Adrenal gland (tissue), 12 donors: Measurements from ENCODE around the gene ITPRIP. TPM values are rescaled to one million over a fixed set of nuclear protein-coding genes. Genes with fewer than 3 reads are reported as not detected.
A peak's percentile ranks its signal among the peaks of the same experiment; 100 is the strongest.

ENCODE experiments used
- DNase-seq, 7 donors: peaks; one replicate each; pipeline ENCODE4 v3.0.0-alpha.2; 2019 to 2020
- H3K27ac ChIP-seq, 5 donors: fragments of 200-600 bp; sonication (generic) in 4 of 5; 1 replicate in 3 of 5; 2 replicates in 2 of 5; pipeline versions ENCODE4 v1.5.1 to v1.8.0; 2016 to 2020; ENCODE audit warnings: mild to moderate bottlenecking in 1 of 5
- H3K27me3 ChIP-seq: fragments of 200-600 bp; 2 replicates; pipeline ENCODE4 v1.8.0; 2021
- H3K36me3 ChIP-seq, 2 donors: fragments of 200-600 bp; replicated peaks in 1 of 2; 1 replicate in 1 of 2; 2 replicates in 1 of 2; pipeline versions ENCODE4 v1.5.1 to v1.8.0; 2018 to 2022
- H3K4me1 ChIP-seq, 2 donors: fragments of 200-600 bp; replicated peaks in 1 of 2; 1 replicate in 1 of 2; 2 replicates in 1 of 2; pipeline versions ENCODE4 v1.5.1 to v1.8.0; 2018 to 2021
- H3K4me3 ChIP-seq, 4 donors: fragments of 200-600 bp; sonication (generic) in 3 of 4; one replicate each; pipeline ENCODE4 v1.5.1; 2016 to 2018
- H3K9me3 ChIP-seq, 3 donors: fragments of 200-600 bp; sonication (generic) in 1 of 3; replicated peaks in 1 of 3; 1 replicate in 2 of 3; 2 replicates in 1 of 3; pipeline versions ENCODE4 v1.5.1 to v1.8.0; 2016 to 2021
- CTCF ChIP-seq, 6 experiments: fragments of 450-650 bp in 4 of 6; fragments of 200-600 bp in 2 of 6; sonication (generic) in 1 of 6; IDR thresholded peaks; 1 replicate in 5 of 6; 2 replicates in 1 of 6; pipeline versions ENCODE4 v1.5.1 to v1.8.0; 2016 to 2021; ENCODE audit warnings: antibody characterized with exemption in 6 of 6, mild to moderate bottlenecking in 2 of 6, moderate library complexity in 1 of 6
- POLR2A ChIP-seq, 2 donors: fragments of 450-650 bp; IDR thresholded peaks; one replicate each; pipeline ENCODE4 v1.6.1; 2017; ENCODE audit warnings: antibody characterized with exemption in 2 of 2, mild to moderate bottlenecking in 2 of 2, moderate library complexity in 1 of 2
- WGBS, 4 donors: extraction: QIAGEN DNeasy Blood & Tissue Kit in 2 of 4; methylation state at CpG; one replicate each; pipeline versions ENCODE4 v1.1.5 to v1.1.7; 2013 to 2017; 5-methylcytosine and 5-hydroxymethylcytosine counted together
- intact Hi-C, 2 donors: fragments of 100-400 bp; cut with DNase I; formaldehyde crosslinking; loops; one replicate each; pipeline versions ENCODE4 v1.14.1 to v1.15.0; 2022 to 2023
- polyA plus RNA-seq, 3 donors: library from polyadenylated mRNA; stranded (reverse); fragments of 200-250 nt in 2 of 3; fragments of 350-450 nt in 1 of 3; fragmentation: Illumina TruSeq in 1 of 3; extraction: RNeasy Lipid Tissue Mini Kit (QIAGEN cat#74804) in 1 of 3; gene quantifications; one replicate each; pipeline ENCODE4 v1.2.3, GENCODE V29; 2013 to 2014
- total RNA-seq, 9 donors: library from RNA; depleted of rRNA in 4 of 9; stranded (reverse); fragments of >200 nt in 4 of 9; fragments of 120-200 nt in 1 of 9; fragmentation: NEBNext Ultra II Directional in 1 of 9; extraction: Animal tissue kit (Norgen Biotek cat#: 25700) in 1 of 9; gene quantifications; one replicate each; pipeline versions ENCODE4 v1.1.0 to v1.2.4, GENCODE V29; 2013 to 2023
- donor health status: healthy with polysubstance abuse.
- donor health status: Bipolar disorder and iron deficiency.
- donor health status: DM: yes; HTN: yes; CAD: no.
- donor health status: DM: no; HTN: no; CAD: no.
- donor health status: DM: no; HTN: no; CAD: no.
- donor health status: DM: yes; HTN: yes; CAD: no.

ITPRIP gene
- total and polyA plus RNA-seq, 12 donors: 4.2 to 27.0 (median 19.1) TPM

GRCh38 chr10:104334561-104334960 is 3.7 kb downstream of the ITPRIP start:
- peak in 2 of 7 donors; percentile 10 to 18 for DNase-seq
- H3K36me3 ChIP-seq: no peaks in the 10 kb centered on the region
- intact Hi-C loops: no loop called here
- H3K9me3 ChIP-seq: no peaks in the 10 kb centered on the region
- peaks cover 23 to 54% of the 10 kb centered on the region in 2 donors for H3K4me1 ChIP-seq
- 89 to 98% (median 96%) methylated on average over 6 of the region's 6 CpGs for WGBS, 4 donors
- no peak for TF ChIP-seq POLR2A (IDR thresholded peaks at IDR 0.05)
- H3K27me3 ChIP-seq: no peaks in the 10 kb centered on the region
- no peak overlapping the region for H3K4me3 ChIP-seq
- H3K27ac ChIP-seq: peak overlapping the region in 2 of 5 donors; percentile 47 to 48

- DNase-seq: peak in 3 of 7 donors; percentile 12 to 49 (median 19)
- intact Hi-C loops: no loop called here
- H3K9me3 ChIP-seq: no peaks in the 10 kb centered on the region
- no peaks in the 10 kb centered on the region for H3K36me3 ChIP-seq
- H3K4me1 ChIP-seq: peaks cover 30 to 61% of the 10 kb centered on the region in 2 donors
- WGBS, 4 donors: 70 to 87% (median 78%) methylated on average over 10 to 15 of the region's 15 CpGs
- H3K4me3 ChIP-seq: no peak overlapping the region
- H3K27ac ChIP-seq: peak overlapping the region in 2 of 5 donors; percentile 48 to 88
- no peaks in the 10 kb centered on the region for H3K27me3 ChIP-seq
- TF ChIP-seq CTCF (IDR thresholded peaks at IDR 0.05) (no peak), POLR2A (IDR thresholded peaks at IDR 0.05) (no peak)
These were observed 4.4 kb downstream of the ITPRIP start for GRCh38 chr10:104333728-104334373.

- no peaks in the 10 kb centered on the region for H3K9me3 ChIP-seq
- TF ChIP-seq POLR2A (IDR thresholded peaks at IDR 0.05): no peak
- no peak for TF ChIP-seq CTCF (IDR thresholded peaks at IDR 0.05)
- H3K4me3 ChIP-seq: no peak overlapping the region
- peaks cover 37 to 68% of the 10 kb centered on the region in 2 donors for H3K4me1 ChIP-seq
- H3K27ac ChIP-seq: peak overlapping the region in 2 of 5 donors; percentile 48 to 88
- 79 to 85% (median 82%) methylated on average over 12 to 13 of the region's 13 CpGs for WGBS, 4 donors
- H3K36me3 ChIP-seq: no peaks in the 10 kb centered on the region
- intact Hi-C loops: no loop called here
- DNase-seq: peak in 4 of 7 donors; percentile 14 to 68 (median 28)
- no peaks in the 10 kb centered on the region for H3K27me3 ChIP-seq
These were observed 5.1 kb downstream of the ITPRIP start for GRCh38 chr10:104333032-104333727.

- intact Hi-C loops: no loop called here
- H3K4me3 ChIP-seq: no peak overlapping the region
- H3K36me3 ChIP-seq: no peaks in the 10 kb centered on the region
- H3K27ac ChIP-seq: peak overlapping the region in 2 of 5 donors; percentile 80 to 88
- 81 to 85% (median 82%) methylated on average over 11 of the region's 11 CpGs for WGBS, 4 donors
- TF ChIP-seq POLR2A (IDR thresholded peaks at IDR 0.05) (no peak), CTCF (IDR thresholded peaks at IDR 0.05) (no peak)
- H3K9me3 ChIP-seq: no peaks in the 10 kb centered on the region
- H3K27me3 ChIP-seq: no peaks in the 10 kb centered on the region
- H3K4me1 ChIP-seq: peaks cover 44 to 75% of the 10 kb centered on the region in 2 donors
- DNase-seq: peak in 4 of 7 donors; percentile 8 to 61 (median 18)
These were observed 5.8 kb downstream of the ITPRIP start for GRCh38 chr10:104332243-104333031.
